CD4-positive, alpha-beta T cell treated with Interleukin-17A for 1 hour (primary cell): ENCODE measurements around the gene NR2F2.
A peak's percentile ranks its signal among the peaks of the same experiment; 100 is the strongest.

Source experiments
- DNase-seq: peaks from one replicate; pipeline ENCODE4 v3.0.0-alpha.2; 2020

Gene NR2F2

GRCh38 chr15:96355568-96356187 lies 25.2 kb downstream of the NR2F2 start:
- DNase-seq, result no peak

GRCh38 chr15:96356494-96357455 lies 26.3 kb downstream of the NR2F2 start:
- DNase-seq, result peak; percentile 69

DNA sequence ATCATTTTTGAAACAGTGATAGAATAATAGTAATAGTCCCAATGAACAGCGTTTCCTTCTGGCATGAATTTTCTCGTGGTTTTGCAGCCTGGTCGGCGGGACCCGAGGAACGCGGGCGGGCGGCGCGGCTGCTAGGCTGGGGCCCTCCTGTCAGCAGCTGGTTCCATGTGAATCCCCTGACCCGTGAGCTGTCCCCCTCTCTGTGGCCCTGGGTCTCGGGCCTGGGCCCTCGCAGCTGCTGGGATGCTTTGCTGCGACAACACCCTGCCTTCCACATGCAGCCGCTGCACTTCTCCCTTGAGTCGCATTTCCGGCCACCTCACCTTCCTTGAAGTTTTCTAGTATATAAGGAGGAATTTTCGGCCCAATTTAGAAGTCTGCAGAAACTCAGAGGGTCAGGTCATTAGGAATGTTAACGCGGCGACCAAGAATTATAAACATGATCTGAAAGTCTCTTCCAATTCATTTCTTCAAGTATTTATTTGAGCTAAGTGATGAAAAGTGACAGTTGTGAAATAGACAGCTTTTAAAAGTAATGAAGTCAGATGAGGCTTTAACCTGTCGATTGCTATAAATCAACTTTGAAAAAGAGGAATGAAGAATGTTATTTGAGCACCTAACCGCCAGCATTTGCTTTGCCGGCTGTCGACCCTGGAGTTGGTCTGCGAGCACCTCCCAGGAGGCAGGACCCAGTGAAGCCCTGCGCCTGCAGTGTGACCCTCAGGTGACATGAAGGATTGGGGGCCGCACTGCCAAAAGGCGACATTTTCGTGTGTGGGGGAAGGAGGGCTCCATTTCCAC lies 27.7 kb downstream of the NR2F2 start:
- DNase-seq, result no peak

- no peak for DNase-seq
Measured at GRCh38 chr15:96358821-96359615, 28.5 kb downstream of the NR2F2 start.

GRCh38 chr15:96359616-96360521 lies 29.4 kb downstream of the NR2F2 start:
- DNase-seq, result no peak

- no peak for DNase-seq
Measured at GRCh38 chr15:96360581-96361308, 30.2 kb downstream of the NR2F2 start.

GRCh38 chr15:96361309-96362010 lies 31.0 kb downstream of the NR2F2 start:
- no peak for DNase-seq

GRCh38 chr15:96362011-96362754 lies 31.7 kb downstream of the NR2F2 start:
- no peak for DNase-seq

GRCh38 chr15:96362755-96363651 lies 32.5 kb downstream of the NR2F2 start:
- DNase-seq, result no peak

DNA sequence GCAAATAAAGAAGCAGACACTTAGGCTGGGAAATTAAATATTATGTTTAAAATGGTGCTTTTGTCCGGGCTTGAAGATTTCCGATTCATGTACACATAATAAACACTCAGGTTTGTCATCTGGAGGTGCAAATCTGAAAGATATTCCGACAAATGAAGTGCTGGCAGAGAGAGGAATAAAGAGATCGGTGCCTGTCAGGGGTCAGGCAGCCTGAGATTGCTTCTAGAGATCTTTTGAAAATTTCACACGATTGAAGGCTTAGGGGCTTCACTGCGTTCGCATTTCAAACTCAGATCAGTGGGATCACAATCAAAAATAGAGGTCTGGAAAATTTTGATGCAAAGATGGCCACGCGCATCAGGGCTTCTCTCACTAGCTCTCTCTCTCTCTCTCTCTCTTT lies 33.2 kb downstream of the NR2F2 start:
- DNase-seq, result no peak

DNA sequence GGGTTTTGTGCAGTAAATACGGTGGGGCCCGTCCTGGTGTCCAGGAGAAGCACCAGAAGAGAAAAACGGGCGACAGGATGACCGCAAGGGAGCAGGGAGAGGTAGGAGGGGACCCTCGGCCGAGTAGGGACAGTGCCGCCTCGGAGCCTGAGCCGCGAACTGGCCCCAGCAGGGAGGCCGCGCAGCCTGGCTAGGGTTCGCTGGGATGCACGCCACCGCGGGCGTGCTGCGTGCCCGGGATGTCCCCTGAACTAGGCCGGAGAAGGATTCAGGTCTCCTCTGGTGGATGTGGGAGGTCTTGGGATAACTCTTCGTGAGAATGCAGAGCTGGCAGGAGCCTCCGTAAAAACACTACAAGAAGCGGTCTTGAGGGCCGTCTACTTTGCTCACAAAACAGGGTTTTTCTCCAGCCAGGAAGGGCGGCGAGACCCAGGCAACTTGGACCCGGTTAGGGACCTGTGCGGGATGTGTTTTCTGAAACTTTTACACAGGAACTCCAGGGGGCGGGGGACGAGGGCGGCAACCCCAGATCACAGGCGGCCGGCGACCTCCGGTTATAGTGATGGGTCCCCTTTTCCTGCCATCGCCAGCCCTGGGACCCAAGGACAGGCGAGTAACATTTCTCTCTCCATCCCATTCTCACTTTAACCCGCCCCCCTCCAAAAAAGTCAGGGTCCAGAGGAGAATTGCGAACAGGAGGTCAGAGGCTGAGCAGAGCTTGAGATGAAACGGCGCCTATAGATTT lies 35.5 kb downstream of the NR2F2 start:
- DNase-seq, result no peak

- no peak for DNase-seq
Measured at GRCh38 chr15:96366526-96366877, 36.0 kb downstream of the NR2F2 start.

- DNase-seq, result no peak
Measured at GRCh38 chr15:96367311-96368200, 37.1 kb downstream of the NR2F2 start.

DNA sequence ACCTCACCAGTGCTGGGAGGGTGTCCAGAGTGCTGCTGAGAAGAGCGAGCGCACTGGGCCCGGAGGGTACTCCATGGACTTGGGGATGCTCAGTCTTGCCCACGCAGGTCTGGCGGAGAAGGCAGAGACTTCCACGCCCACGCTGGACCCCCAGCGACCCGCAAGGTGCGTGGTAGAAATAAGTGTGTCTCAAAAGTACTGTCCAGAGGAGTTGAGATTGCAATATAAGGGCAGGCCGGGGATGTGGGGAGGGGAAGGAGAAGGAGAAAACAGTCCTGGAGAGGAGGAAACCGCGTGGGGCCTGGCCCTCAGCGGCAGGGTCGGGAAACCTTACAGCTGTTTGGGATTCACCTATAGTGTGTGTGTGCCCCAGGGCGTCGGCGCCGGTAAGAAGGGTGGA lies 38.9 kb downstream of the NR2F2 start:
- DNase-seq, result no peak

DNA sequence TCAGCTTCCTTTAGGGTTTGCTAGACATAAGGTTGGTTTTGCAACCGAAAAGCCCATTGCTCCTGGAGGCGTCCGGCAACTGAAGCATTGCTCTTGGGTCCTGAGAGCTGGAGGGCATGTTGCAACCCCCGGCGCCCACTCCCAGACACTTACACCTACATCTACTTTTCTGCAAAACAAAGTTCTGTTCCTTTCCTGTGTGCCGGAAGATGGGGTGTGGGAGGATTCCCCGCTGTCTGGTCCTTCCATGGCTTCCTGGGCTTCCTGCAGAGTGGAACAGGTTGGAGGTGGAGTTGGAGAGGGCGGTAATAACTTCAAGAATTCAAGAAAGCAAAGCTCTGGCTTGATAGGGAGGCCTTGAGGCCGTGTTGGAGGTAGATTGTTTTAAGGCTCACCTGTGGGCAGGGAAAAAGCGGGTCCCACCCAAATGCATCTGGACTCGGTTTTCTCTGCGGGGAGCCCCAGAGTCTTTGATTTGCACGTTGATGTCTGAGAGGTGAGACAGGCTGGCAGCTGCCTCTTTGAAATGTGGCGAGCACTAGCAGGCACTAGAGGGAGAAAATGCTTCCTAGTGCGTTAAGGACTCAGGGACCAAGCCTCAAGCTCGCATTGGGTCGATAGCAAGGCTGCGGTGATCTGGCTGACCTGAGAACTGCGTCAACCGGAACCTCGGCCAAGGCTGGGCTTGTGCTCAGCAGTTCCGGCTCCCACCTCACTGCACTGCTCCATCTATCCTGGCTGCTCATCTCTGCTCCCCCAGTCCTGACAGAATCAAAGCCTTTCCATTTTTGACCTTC lies 39.5 kb downstream of the NR2F2 start:
- DNase-seq, result no peak

DNA sequence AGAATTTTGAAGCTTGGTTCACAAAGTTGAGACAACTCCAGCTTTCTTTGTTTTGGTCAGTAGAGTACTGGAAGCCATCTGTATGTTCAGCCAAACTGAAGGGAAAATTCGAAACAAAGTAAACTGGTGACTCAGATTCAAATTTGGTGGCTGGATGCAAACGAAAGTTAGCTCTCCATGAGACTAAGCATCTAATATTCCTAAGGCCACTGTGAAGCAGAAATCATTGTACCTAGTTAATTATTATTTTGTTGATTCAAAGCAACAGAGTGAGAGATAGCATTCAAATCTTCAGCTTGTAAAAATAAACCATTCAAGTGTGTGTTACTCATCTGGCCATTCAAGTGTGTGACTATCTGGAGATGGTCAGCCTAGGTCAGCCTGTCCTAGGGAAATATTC lies 42.1 kb downstream of the NR2F2 start:
- DNase-seq, result no peak
